CD14-positive monocyte (primary cell): ENCODE measurements around the gene PNKD. TPM values are rescaled to one million over a fixed set of nuclear protein-coding genes. Genes with fewer than 3 reads are reported as not detected.

Source experiments
- DNase-seq, 3 donors: peaks; one replicate each; pipeline ENCODE4 v3.0.0-alpha.2; 2011 to 2022
- H2AFZ ChIP-seq: 2 replicates; pipeline ENCODE4 v1.6.0; 2012; ENCODE audit warnings: mild to moderate bottlenecking, low read depth, low read length, inconsistent platforms; ENCODE audit not compliant: insufficient read depth, poor library complexity, severe bottlenecking
- H3K27ac ChIP-seq, 2 donors: 1 replicate in 1 of 2; 2 replicates in 1 of 2; pipeline ENCODE4 v1.5.1; 2012 to 2013; ENCODE audit warnings: low read length in 2 of 2, control low read depth in 1 of 2, inconsistent platforms in 1 of 2, low read depth in 1 of 2, mild to moderate bottlenecking in 1 of 2
- H3K27me3 ChIP-seq, 2 donors: one replicate each; pipeline versions ENCODE4 v1.6.0 to v1.6.1; 2011 to 2013; ENCODE audit warnings: low read length in 2 of 2; ENCODE audit not compliant: control insufficient read depth in 2 of 2, insufficient read depth in 2 of 2
- H3K36me3 ChIP-seq, 2 donors: replicated peaks in 1 of 2; 1 replicate in 1 of 2; 2 replicates in 1 of 2; pipeline versions ENCODE4 v1.5.1 to v1.6.1; 2012 to 2013; ENCODE audit warnings: low read length in 2 of 2, control low read depth in 1 of 2, inconsistent platforms in 1 of 2, mild to moderate bottlenecking in 1 of 2; ENCODE audit not compliant: insufficient read depth in 2 of 2, control insufficient read depth in 1 of 2
- H3K4me1 ChIP-seq, 2 donors: 1 replicate in 1 of 2; 2 replicates in 1 of 2; pipeline versions ENCODE4 v1.5.1 to v1.6.1; 2012 to 2013; ENCODE audit warnings: low read length in 2 of 2, control low read depth in 1 of 2, inconsistent platforms in 1 of 2, mild to moderate bottlenecking in 1 of 2, moderate library complexity in 1 of 2; ENCODE audit not compliant: insufficient read depth in 2 of 2, control insufficient read depth in 1 of 2
- H3K4me2 ChIP-seq: replicated peaks from 2 replicates; pipeline ENCODE3; 2012; ENCODE audit warnings: low read length, moderate library complexity, mild to moderate bottlenecking; ENCODE audit not compliant: poor library complexity, severe bottlenecking; ENCODE audit errors: extremely low read depth
- H3K4me3 ChIP-seq, 3 experiments: fragments of 200-600 bp in 1 of 3; sonication (generic) in 1 of 3; replicated peaks in 1 of 3; 1 replicate in 2 of 3; 2 replicates in 1 of 3; pipeline ENCODE4 v1.5.1; 2011 to 2013; ENCODE audit warnings: low read length in 3 of 3, mild to moderate bottlenecking in 3 of 3, control low read depth in 2 of 3, low read depth in 2 of 3, inconsistent platforms in 1 of 3, moderate library complexity in 1 of 3
- H3K79me2 ChIP-seq: 2 replicates; pipeline ENCODE4 v1.6.0; 2012; ENCODE audit warnings: mild to moderate bottlenecking, control low read depth, inconsistent platforms, low read length, moderate library complexity; ENCODE audit not compliant: insufficient read depth
- H3K9ac ChIP-seq: 2 replicates; pipeline ENCODE4 v1.6.0; 2017; ENCODE audit warnings: low read length, mild to moderate bottlenecking; ENCODE audit not compliant: insufficient read depth, poor library complexity, severe bottlenecking
- H3K9me3 ChIP-seq, 2 donors: replicated peaks in 1 of 2; 1 replicate in 1 of 2; 2 replicates in 1 of 2; pipeline versions ENCODE4 v1.5.1 to v1.6.1; 2012 to 2013; ENCODE audit warnings: low read length in 2 of 2, control low read depth in 1 of 2; ENCODE audit not compliant: control insufficient read depth in 1 of 2, insufficient read depth in 1 of 2
- H4K20me1 ChIP-seq: 2 replicates; pipeline ENCODE4 v1.6.0; 2012; ENCODE audit warnings: mild to moderate bottlenecking, low read length, control low read depth, moderate library complexity; ENCODE audit not compliant: insufficient read depth
- H3K27ac Mint-ChIP-seq, 7 donors: one replicate each; pipeline ENCODE4 v1.8.0; 2020; ENCODE audit warnings: mild to moderate bottlenecking in 7 of 7, mixed read lengths in 7 of 7, moderate library complexity in 6 of 7, inconsistent platforms in 2 of 7
- H3K27me3 Mint-ChIP-seq, 3 donors: one replicate each; pipeline ENCODE4 v1.8.0; 2021 to 2022; ENCODE audit warnings: low read depth in 3 of 3, mild to moderate bottlenecking in 3 of 3, mixed read lengths in 3 of 3, moderate library complexity in 3 of 3, inconsistent platforms in 1 of 3
- H3K36me3 Mint-ChIP-seq, 2 donors: one replicate each; pipeline ENCODE4 v1.8.0; 2020; ENCODE audit warnings: mixed read lengths in 2 of 2, inconsistent platforms in 1 of 2, mild to moderate bottlenecking in 1 of 2
- H3K4me1 Mint-ChIP-seq: one replicate; pipeline ENCODE4 v1.8.0; 2020; ENCODE audit warnings: mild to moderate bottlenecking, mixed read lengths
- H3K4me3 Mint-ChIP-seq, 2 donors: one replicate each; pipeline ENCODE4 v1.8.0; 2020; ENCODE audit warnings: mild to moderate bottlenecking in 2 of 2, mixed read lengths in 2 of 2, moderate library complexity in 1 of 2
- H3K9me3 Mint-ChIP-seq, 7 donors: one replicate each; pipeline ENCODE4 v1.8.0; 2020 to 2022; ENCODE audit warnings: mixed read lengths in 7 of 7, mild to moderate bottlenecking in 6 of 7, moderate library complexity in 6 of 7, inconsistent platforms in 2 of 7
- WGBS: methylation state at CpG from one replicate; pipeline ENCODE4 v1.1.5; 2013; ENCODE audit warnings: missing lambda C conversion rate; ENCODE audit not compliant: insufficient coverage; 5-methylcytosine and 5-hydroxymethylcytosine counted together
- intact Hi-C, 2 donors: fragments of 100-400 bp; cut with micrococcal nuclease; formaldehyde crosslinking; loops; one replicate each; pipeline versions ENCODE4 v1.15.0 to v1.15.1; 2023
- polyA plus RNA-seq, 3 donors: library from polyadenylated mRNA; depleted of rRNA in 1 of 3; unstranded in 2 of 3; stranded (reverse) in 1 of 3; fragments of 300-500 nt in 2 of 3; fragments of >200 nt in 1 of 3; fragmentation: Illumina TruSeq in 2 of 3; gene quantifications; 1 replicate in 2 of 3; 2 replicates in 1 of 3; pipeline ENCODE4 v1.2.3, GENCODE V29; 2012 to 2021
- TF ChIP-seq, protein P1 (sequence below): fragments of 200-600 bp; IDR thresholded peaks from one replicate; pipeline ENCODE4 v1.8.0; 2022; ENCODE audit warnings: antibody characterized with exemption, mild to moderate bottlenecking

The PNKD gene
- polyA plus RNA-seq, 3 donors: 79.8 to 92.0 (median 88.2) TPM

DNA sequence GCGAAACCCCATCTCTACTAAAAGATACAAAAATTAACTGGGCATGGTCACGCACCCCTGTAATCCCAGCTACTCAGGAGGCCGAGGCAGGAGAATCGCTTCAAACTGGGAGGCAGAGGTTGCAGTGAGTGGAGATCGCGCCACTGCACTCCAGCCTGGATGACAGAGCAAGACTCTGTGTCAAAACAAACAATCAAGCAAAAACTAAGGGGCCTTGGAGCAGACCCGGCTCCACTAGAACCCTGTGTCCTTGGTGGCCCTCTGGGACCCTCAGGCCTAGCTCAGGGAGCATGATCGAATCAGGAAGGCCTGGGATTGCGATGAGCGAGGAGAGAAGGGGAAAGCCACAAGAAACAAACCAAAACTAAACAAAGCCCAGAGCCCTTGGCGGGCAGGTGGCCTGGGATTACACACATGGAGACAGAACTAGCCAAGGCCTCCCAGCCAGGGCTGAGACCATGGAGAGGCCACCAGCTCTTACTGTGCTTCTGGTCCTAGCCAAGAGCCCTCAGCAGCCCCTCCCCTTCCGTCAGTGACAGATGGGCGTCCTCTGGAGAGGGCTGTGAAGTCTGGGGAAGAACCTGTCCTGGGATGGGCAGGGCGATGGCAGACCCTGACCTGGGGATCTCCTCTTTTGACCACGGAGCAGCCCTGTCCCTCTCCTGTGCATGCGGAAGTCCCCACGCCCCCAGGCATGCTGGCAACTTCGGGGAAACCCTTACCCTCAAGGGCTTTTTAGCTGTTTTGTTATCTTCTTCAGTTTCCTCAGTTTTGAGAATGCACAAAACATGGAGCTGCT, 58.9 kb downstream of the PNKD start:
- WGBS: 42% methylated on average over 4 of the region's 18 CpGs
- Histone ChIP-seq H3K27me3 (no peaks in the 10 kb centered on the region), H3K27ac (peak overlapping the region; percentile 62 to 69), H3K4me3 (peak overlapping the region in 1 of 3 experiments; percentile 39), H3K36me3 (no peaks in the 10 kb centered on the region), H4K20me1 (peaks cover 7% of the 10 kb centered on the region), H3K9ac (peak overlapping the region; percentile 28), H3K4me2 (peak overlapping the region; percentile 33), H2AFZ (peak overlapping the region; percentile 7), H3K4me1 (peaks cover 96 to 99% of the 10 kb centered on the region in 2 donors), H3K79me2 (peaks cover 71% of the 10 kb centered on the region), H3K9me3 (no peaks in the 10 kb centered on the region)
- DNase-seq: peak in 1 of 3 donors; percentile 72
- intact Hi-C loops: loop anchor here in 1 of 2 donors (5.0 kb wide), 1 partner anchor 33 kb away; no protein-coding TSS in a partner anchor
- Mint-ChIP-seq H3K27me3 (peaks cover 0 to 9% (median 1%) of the 10 kb centered on the region in 3 donors), H3K27ac (peak overlapping the region; percentile 64 to 90 (median 87)), H3K36me3 (peaks cover 15 to 22% of the 10 kb centered on the region in 2 donors), H3K4me1 (peaks cover 94% of the 10 kb centered on the region), H3K4me3 (peak overlapping the region; percentile 41 to 77), H3K9me3 (no peaks in the 10 kb centered on the region)
- TF ChIP-seq, protein P1, sequence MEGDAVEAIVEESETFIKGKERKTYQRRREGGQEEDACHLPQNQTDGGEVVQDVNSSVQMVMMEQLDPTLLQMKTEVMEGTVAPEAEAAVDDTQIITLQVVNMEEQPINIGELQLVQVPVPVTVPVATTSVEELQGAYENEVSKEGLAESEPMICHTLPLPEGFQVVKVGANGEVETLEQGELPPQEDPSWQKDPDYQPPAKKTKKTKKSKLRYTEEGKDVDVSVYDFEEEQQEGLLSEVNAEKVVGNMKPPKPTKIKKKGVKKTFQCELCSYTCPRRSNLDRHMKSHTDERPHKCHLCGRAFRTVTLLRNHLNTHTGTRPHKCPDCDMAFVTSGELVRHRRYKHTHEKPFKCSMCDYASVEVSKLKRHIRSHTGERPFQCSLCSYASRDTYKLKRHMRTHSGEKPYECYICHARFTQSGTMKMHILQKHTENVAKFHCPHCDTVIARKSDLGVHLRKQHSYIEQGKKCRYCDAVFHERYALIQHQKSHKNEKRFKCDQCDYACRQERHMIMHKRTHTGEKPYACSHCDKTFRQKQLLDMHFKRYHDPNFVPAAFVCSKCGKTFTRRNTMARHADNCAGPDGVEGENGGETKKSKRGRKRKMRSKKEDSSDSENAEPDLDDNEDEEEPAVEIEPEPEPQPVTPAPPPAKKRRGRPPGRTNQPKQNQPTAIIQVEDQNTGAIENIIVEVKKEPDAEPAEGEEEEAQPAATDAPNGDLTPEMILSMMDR: no peak

DNA sequence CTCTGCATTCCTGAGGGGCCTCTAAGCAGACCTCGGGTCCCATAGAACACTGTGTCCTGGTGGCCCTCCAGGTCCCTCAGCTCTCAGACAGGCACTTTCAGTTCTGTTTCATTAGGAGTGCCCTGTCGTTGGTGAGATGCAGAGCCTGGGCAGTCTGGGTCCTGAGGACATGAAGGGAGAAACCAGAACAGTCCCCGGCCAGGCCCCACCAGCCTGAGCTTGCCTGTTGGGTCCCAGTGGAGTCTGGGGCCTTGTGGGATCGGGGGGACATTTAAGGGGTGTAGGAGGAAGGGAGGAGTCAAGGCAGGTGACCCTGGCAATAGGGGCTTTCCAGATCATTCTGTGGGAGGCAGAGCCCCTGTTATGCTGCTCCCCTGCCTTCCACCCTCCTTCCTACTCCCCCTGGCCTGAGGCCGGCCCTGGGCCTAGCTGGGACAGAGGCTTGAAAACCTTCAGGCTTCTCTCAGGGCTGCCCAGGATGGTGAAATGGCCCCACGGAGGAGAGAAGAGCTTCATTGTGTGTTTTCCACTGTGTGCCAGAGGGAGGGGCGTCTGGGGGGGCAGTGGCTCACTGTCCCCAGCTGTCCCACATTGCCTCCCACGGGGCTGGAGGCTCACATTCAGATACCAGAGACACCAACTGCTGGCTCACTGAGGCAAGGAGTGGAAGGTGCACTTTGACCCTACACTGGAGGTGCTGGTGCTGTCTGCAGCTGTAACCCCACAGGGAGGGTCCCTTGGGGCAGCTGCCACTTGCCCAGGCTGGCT, 59.7 kb downstream of the PNKD start:
- Mint-ChIP-seq H3K36me3 (peaks cover 15 to 22% of the 10 kb centered on the region in 2 donors), H3K4me3 (peak overlapping the region; percentile 50 to 77), H3K4me1 (peaks cover 96% of the 10 kb centered on the region), H3K27me3 (peaks cover 0 to 9% (median 1%) of the 10 kb centered on the region in 3 donors), H3K27ac (peak overlapping the region; percentile 64 to 90 (median 87)), H3K9me3 (no peaks in the 10 kb centered on the region)
- peak overlapping the region; percentile 33 for H3K4me2 ChIP-seq
- intact Hi-C loops: loop anchor here in 1 of 2 donors (5.0 kb wide), 1 partner anchor 32 kb away; no protein-coding TSS in a partner anchor
- peaks cover 70% of the 10 kb centered on the region for H3K79me2 ChIP-seq
- H4K20me1 ChIP-seq: peaks cover 7% of the 10 kb centered on the region
- peak overlapping the region; percentile 28 for H3K9ac ChIP-seq
- H3K4me3 ChIP-seq: peak overlapping the region in 1 of 3 experiments; percentile 39
- H3K36me3 ChIP-seq: no peaks in the 10 kb centered on the region
- no peaks in the 10 kb centered on the region for H3K27me3 ChIP-seq
- DNase-seq: peak in 1 of 3 donors; percentile 38
- no peaks in the 10 kb centered on the region for H3K9me3 ChIP-seq
- 17% methylated on average over 3 of the region's 8 CpGs for WGBS
- H3K27ac ChIP-seq: peak overlapping the region; percentile 62 to 69
- TF ChIP-seq, protein P1: no peak
- H3K4me1 ChIP-seq: peaks cover 99% of the 10 kb centered on the region in 2 donors
- H2AFZ ChIP-seq: peak overlapping the region; percentile 7
